ENCODE results near the gene TSPO2. TPM values are rescaled to one million over a fixed set of nuclear protein-coding genes. Genes with fewer than 3 reads are reported as not detected.

The TSPO2 gene
- total and polyA plus RNA-seq, 2 of the 4 experiments (the other 2 are of a cell fraction), result not detected

GRCh38 chr6:40996591-40997233 is 45.6 kb upstream of the TSPO2 start:
- dilution Hi-C loops (cut with HindIII; ENCODE audit: low sequenced_read_pairs, unreplicated experiment), result no loop called here
- peak overlapping the region; percentile 0 for H2BK20ac ChIP-seq (ENCODE audit: low read depth, low read length)
- ATAC-seq (ENCODE audit: low read depth) (peak; percentile 63), DNase-seq (peak; percentile 17)
- 0 out of 2 replicates have a peak overlapping the region, but pooled peaks have one; percentile 2 for H4K91ac ChIP-seq (ENCODE audit: insufficient read depth, low read depth, low read length)
- peak overlapping the region; percentile 60; the same call in 1 of the 2 replicates for H3K18ac ChIP-seq (ENCODE audit: low read depth, low read length)
- peak overlapping the region; percentile 45 for H3K4me2 ChIP-seq (ENCODE audit: low read depth, low read length)
- H2AFZ ChIP-seq (replicated peaks; ENCODE audit: low read length, poor library complexity), result peak overlapping the region; percentile 60
- H3K36me3 ChIP-seq (ENCODE audit: control insufficient read depth, insufficient read depth, low read length), result no peaks in the 10 kb centered on the region
- H3K27me3 ChIP-seq (ENCODE audit: control insufficient read depth, insufficient read depth, low read length), result peaks cover 18% of the 10 kb centered on the region
- peak overlapping the region; percentile 21; the same call in 1 of the 2 replicates for H2BK120ac ChIP-seq (ENCODE audit: low read depth, low read length)
- peaks cover 6% of the 10 kb centered on the region; the same call in 1 of the 2 replicates for H3K9me1 ChIP-seq (ENCODE audit: insufficient read depth, low read length)
- WGBS, 2 experiments (ENCODE audit: extremely low coverage in 2 of 2, insufficient read length in 1 of 2), result no CpG with 5 or more reads among the region's 6 CpGs
- H4K20me1 ChIP-seq (ENCODE audit: insufficient read depth, low read length), result no peaks in the 10 kb centered on the region
- H2AK9ac ChIP-seq (replicated peaks; ENCODE audit: low read depth, low read length, poor library complexity), result no peak overlapping the region
- no peak overlapping the region; the same call in 1 of the 2 replicates for H3K23ac ChIP-seq (ENCODE audit: low read depth, low read length)
- peak overlapping the region; percentile 0; the same call in 1 of the 2 replicates for H3K14ac ChIP-seq (replicated peaks; ENCODE audit: low read depth, low read length)
- TF ChIP-seq USF2 (IDR thresholded peaks at IDR 0.05; ENCODE audit: low read depth, low read length), result peak; percentile 25; the same call in 1 of the 2 replicates
- TF ChIP-seq MXI1 (IDR thresholded peaks at IDR 0.05; ENCODE audit: borderline replicate concordance, low read depth, low read length), result no peak
- intact Hi-C loops (cut with micrococcal nuclease), result no loop called here
- no peaks in the 10 kb centered on the region for H3K79me1 ChIP-seq (ENCODE audit: low read depth in 1 of 2, low read length in 2 of 2)
- peak overlapping the region; percentile 26; the same call in 1 of the 2 replicates for H3K27ac ChIP-seq (ENCODE audit: insufficient read depth, low read length)
- H3K4me1 ChIP-seq (ENCODE audit: control insufficient read depth, insufficient read depth, low read length), result peaks cover 11% of the 10 kb centered on the region
- H2BK5ac ChIP-seq (ENCODE audit: low read depth, low read length, poor library complexity, severe bottlenecking), result peak overlapping the region; percentile 6
- H4K8ac ChIP-seq (ENCODE audit: low read depth in 2 of 2, low read length in 2 of 2), result peak overlapping the region in 1 of 2 experiments; percentile 36; a peak in 2 of 4 replicates
- no peak overlapping the region for H3K56ac ChIP-seq (ENCODE audit: extremely low read depth, insufficient read depth, low read length)
- no peak overlapping the region for H3K9ac ChIP-seq (ENCODE audit: low read depth, low read length)
- no peak overlapping the region for H3K4me3 ChIP-seq (ENCODE audit: insufficient read depth, low read depth, low read length)
- no peaks in the 10 kb centered on the region for H3K9me3 ChIP-seq (ENCODE audit: control insufficient read depth, insufficient read depth, low read length)
- in situ Hi-C loops (cut with MboI; ENCODE audit: low sequenced_read_pairs), result no loop called here
- H4K5ac ChIP-seq (ENCODE audit: low read depth, low read length), result no peak overlapping the region; the same call in 1 of the 2 replicates
- ChIA-PET CTCF (interaction anchor here (0.8 to 0.9 kb wide), 2 partner anchors 15 to 31 kb away, joined by 4 read pairs; no protein-coding TSS in a partner anchor), POLR2A (ENCODE audit: unreplicated experiment) (no interaction called here)
- H3K4ac ChIP-seq (ENCODE audit: low read depth, low read length), result peak overlapping the region; percentile 62; the same call in 1 of the 2 replicates
- BruUV-seq (replicated peaks), result no TSS peak
- 0 out of 2 replicates have a peak overlapping the region, but pooled peaks have one; percentile 21 for H2AK5ac ChIP-seq (ENCODE audit: low read depth, low read length)
- H2BK15ac ChIP-seq (ENCODE audit: low read depth, low read length), result no peak overlapping the region
